HUDEP-2 (cell line): ENCODE measurements around the gene GNG11.

Experiments used
- DNase-seq, 76 experiments: peaks; one replicate each; lab custom pipeline; 2025; ENCODE audit not compliant: unreplicated experiment in 76 of 76; lab: John Stamatoyannopoulos, UW

GNG11 gene

DNA sequence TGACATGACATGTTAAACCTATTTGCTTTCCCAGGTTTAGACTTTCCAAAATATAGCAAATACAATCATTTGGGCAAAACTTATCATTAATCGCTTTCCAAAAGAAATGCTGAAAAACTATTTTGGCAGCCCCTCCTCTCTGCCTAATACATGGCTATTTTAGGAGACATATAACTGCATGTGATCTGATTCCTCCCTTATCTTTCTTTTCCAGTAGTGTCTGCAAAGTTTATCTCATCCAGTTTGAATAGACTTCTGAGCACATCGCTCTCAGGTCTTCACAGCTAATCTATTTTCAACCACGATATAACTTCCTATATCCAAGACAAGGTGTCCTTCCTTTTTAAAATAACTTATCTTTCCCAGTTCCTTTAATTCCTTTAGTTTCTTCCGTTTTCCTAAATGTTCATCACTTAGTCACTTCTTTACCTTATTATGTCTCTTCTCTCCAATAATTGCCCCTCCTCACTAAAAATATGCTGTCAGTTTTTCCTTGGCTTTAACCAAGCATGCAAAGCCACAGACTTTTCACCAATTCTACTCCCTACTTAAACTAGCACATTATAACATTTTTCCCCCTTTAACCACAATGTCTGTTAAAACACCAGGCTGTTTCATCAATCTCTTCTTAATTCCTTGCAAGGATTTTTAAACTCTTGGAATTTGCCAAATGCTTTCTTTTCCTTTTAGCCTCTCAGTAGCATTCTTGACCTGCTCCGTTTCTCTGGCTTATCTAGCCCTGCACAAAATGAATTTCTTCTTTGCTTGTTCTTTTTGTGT is 24.4 kb downstream of the GNG11 start:
- peak in 27 of 76 experiments; percentile 3 to 67 (median 33) for DNase-seq

DNA sequence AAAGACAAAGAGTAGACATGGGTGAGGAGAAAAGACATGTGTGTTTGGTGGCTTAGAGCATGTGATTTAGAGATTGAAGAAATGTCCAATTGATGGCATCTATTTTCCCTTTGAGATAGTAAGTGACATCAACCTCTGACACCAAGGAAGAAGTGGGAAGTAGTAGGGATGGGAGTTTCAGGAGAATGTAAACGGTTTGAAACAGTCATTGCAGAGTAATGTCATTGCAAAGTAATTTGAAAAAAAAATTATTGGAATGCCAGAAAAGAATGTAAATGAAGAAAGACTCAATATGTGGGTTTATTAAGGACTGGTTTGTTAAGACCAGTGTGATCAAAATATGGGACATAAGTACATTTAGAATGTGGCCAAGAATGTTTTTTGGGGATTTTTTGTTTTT is 26.6 kb downstream of the GNG11 start:
- DNase-seq: no peak

DNA sequence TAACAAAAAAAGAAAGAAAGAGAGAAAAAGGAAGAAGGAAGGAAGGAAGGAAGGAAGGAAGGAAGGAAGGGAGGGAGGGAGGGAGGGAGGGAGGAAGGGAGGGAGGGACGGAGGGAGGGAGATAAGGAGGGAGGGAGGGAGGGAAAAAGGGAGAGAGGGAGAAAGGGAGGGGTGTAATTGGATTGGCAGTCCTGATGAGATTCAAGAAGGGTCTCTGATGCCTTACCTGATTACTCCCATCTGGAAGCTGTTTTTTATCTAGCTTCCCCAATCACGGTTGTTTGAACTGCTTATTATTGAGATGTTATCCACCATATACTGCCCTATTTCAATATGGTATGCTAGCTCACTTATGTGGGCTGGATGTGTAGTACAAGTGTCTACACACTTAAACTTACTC is 27.3 kb downstream of the GNG11 start:
- no peak for DNase-seq

DNA sequence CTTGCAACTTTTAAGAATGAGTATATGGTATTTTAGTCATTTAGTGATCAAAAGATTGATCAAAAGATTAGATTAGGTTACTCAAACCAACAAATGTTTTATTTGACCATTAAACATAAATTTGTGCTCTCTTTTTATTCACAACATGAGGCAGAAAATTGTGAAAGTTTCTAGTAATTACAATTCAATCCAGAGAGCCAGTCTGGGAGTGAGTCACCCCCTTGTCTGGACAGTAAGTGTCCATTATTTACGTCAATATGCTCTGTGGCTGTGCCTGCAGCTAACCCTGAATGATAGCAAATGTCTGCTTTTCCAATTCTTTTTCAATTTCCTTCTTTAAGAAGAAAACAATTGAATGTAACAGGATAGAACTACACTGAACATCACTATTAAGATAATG is 27.9 kb downstream of the GNG11 start:
- no peak for DNase-seq

DNA sequence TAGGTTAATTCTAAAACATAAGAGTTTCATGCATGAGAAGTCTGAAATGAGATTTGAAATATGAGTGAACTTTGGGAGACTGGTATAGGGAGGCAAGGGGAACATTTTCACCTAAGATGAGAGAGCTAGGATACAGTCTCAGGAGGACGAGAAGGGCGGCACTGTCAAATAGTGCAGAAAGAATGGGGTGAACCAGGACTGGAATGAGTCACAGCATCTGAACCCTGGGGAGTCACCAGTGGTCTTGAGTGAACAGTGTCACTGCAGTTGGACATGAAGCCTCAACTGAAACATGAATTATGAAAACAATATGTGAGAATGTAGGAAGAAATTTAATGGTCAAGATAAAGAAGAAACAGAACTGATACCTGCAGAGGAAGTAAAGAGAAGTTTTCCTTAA is 33.8 kb downstream of the GNG11 start:
- no peak for DNase-seq

DNA sequence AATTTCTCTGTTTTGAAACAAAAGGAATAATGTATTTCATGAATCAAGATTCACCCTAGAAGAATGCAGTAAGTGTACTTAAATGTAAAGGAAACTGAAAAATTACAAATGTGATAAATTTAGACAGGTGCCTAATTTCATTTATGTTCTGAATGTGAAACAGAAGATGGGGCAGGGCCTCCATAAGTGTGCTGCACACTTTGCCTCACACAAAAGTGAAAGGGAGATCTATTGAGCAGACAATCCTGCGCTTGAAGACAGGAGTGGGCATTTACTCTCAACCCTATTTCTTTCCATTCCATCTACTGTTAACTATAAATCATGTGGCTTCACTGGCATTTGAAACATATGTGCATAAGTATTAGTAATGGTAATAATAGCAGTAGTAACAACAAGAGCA is 36.2 kb downstream of the GNG11 start:
- no peak for DNase-seq

DNA sequence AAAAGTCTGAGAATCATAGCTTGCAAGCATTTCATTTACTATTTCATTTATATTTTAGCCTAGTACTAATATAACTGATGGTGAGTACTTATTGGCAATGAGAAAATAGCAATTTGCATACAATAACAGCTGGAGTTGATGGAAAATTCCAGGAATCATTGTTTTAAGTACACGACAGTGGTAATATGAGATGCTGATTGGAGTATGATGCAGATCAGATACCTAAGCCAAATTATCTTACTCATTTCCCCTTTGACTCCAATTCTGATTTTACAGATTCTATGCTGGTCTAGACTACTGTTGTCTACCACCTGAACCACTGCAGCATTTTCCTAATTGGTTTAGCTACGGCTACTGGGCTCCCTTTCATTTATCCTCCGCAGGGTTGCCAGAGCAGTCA is 36.7 kb downstream of the GNG11 start:
- no peak for DNase-seq

DNA sequence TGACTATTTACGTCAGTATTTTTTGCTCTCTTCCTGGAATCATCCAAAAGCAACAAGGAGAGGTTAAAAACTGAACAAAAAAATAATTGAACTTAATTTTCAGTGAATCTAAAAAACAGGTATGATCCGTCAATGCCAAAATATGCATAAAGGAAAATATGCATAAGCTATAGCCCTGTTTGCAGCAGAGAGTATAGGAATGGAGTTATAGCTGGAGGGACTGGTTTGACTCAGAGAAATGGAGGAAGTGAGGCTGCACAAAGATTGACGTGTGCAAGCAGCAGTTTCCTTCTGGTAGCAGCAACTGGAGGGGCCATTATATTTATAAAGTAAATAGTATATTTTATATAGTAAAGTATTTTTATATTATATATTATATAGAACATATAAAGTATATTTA is 37.1 kb downstream of the GNG11 start:
- no peak for DNase-seq

DNA sequence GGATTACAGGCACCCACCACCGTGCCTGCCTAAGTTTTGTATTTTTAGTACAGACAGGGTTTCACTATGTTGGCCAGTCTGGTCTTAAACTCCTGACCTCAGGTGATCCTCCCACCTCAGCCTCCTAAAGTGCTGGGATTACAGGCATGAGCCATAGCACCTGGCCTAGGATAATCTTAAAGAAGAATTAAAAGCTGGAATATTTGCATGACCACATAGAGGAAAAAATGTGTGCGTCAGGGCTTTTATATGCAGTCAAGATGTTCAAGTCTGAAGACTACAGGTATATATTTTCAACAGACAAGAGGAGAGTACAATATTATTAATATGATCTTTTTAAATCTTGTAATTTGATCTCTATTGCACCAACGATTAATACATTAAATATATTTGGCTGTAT is 39.5 kb downstream of the GNG11 start:
- DNase-seq: no peak

DNA sequence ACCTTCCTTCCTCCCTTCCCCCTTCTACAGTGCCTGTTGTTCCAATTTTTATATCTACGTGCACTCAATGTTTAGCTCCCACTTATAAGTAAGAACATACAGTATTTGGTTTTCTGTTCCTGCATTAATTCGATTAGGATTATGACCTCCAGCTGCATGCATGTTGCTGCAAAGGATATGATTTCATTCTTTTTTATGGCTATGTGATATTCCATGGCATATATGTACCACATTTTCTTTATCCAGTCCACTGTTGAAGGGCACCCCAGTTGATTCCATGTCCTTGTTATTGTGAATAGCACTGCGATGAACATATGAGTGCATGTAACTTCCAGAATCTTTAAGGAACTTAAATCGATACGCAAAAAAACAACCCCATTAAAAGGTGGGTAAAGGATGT is 42.7 kb downstream of the GNG11 start:
- no peak for DNase-seq

DNA sequence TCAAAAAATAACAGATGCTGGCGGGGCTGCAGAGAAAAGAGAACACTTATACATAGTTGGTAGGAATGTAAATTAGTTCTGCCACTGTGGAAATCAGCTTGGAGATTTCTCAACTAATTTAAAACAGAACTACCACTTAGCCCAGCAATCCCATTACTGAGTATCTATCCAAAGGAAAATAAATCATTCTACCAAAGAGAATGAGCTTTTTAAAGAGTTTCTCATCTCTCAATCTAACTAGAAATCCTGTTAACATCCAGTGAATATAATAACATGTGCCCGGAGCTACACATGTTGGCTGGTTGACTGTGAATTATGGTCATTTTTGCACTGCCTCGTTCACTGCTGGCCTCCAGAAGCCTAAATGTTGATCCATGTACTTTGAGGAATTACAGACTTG is 43.3 kb downstream of the GNG11 start:
- DNase-seq: no peak

DNA sequence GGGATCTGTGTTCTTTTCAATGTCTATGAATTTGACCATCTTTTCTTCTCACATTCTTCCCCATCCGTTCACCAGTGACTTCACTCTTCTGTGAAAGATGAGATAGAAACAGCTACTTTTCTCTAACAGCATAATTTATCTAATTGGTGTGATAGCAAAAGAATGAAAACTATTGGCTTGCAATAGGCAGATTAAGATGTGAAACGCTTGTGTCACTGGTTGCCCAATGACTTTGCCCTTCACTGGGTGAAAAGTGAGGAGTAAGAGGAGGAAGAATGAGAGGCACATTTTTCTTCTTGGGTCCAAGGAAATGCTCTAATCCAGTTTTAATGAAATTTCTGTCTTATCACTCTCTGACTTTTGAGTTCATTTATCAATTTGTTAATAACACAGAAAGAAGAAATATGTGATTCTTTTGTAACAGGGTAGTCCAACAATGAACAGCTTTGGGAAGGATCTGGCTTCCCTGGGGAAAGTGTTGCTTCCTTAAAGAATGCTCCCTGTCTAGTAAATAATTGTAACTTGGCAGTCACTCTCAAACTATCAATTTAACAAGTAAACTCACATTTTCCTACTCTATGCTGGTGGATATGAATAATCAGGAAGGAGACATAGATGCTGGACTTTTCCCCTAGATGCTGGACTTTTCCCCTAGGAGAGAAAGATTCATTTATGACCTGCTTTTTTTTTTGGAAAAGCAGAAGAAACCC is 47.5 kb downstream of the GNG11 start:
- no peak for DNase-seq

DNA sequence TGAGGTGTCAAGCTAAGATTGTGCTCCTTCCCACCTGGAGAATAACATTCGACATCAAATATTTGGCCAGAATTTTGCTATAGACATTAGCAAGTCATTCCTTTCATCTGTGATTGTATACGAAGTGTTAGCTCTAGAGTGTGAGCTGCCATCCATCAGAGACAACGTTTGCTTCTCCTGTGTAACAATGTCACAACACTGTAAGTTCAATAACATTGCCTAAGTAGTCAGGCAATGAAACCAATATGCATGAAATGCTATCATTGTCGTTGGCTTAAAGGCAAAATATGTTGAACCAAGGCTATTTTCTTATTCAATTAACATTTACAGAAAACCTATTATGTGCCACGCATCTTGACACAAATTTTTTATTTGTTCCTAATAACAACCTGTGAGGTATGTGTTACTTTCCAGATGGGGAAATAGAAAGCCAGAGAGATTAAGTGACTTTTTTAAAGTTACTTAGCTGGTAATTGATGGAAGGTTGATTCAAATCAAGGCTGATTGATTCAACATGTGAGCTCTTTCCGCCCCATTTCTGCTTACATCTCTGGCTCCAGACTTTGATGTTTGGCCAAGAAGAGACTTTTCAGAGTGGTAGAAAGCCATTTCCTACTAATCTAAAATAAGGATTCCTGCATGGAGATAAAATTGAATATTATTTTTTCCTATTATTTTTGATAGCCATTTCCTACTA is 50.6 kb downstream of the GNG11 start:
- DNase-seq: no peak

DNA sequence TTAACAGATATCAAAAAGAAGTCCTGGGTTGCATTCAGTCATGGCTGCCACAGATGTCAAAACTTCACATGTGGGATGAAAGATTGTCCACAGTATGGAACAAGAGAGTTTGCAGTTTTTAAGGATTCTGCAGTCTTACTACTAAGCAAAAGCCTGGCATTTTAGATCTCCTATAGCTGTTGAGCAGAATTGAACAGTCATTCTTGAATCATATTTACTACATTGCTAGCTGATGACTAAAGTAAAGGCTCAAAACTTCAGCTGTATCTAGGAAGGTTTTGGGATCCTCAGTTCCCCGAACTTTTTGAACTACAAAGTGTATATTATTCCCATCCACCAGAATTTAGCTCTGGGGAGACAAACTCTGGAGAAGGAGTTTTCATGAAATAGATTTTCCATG is 51.6 kb downstream of the GNG11 start:
- no peak for DNase-seq

DNA sequence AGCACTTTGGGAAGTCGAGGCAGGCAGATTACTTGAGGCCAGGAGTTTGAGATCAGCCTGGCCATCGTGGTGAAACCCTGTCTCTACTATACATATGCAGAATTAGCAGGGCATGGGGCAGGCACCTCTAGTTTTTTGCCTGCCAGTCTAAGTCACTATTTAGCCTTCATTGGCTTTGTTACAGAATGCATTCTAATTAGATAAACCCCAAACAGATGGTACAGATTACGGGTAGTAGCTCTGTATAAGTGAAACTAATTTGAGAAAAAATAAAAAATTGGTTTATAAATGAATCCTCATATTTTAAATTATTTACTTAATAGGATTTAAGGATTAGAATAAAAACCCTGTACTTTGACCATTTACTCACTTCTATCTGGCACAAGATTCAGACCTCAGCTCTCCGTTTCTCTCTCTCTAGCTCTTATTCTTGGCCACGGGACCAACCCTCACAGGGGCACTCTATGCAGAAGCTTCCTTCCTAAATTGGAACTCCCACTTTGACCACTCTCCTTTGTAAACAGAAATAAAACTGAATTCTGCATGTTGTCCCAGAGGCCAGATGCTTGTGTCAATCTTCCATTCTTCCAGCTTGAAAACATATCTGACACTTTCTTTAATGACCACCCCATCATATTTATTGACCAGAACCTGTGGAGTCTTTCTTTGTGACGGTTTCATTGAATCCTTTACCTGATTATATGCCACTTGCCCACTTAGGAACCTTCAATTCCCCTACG is 55.8 kb downstream of the GNG11 start:
- no peak for DNase-seq
